Adipose tissue (tissue), 3 donors: Measurements from ENCODE around the gene ASB16. TPM values are rescaled to one million over a fixed set of nuclear protein-coding genes. Genes with fewer than 3 reads are reported as not detected.
"Not testable (repeated sequence)": the region's sequence is repeated elsewhere in the genome, so short reads cannot be mapped to it uniquely, and the experiment has no call there.

Source experiments
- H3K27ac ChIP-seq: one replicate; pipeline ENCODE4 v1.5.1; 2013; ENCODE audit warnings: low read depth, low read length
- WGBS, 3 donors: extraction: QIAGEN DNeasy Blood & Tissue Kit; methylation state at CpG; one replicate each; pipeline ENCODE4 v1.1.7; 2013; 5-methylcytosine and 5-hydroxymethylcytosine counted together
- polyA plus RNA-seq, 3 donors: library from polyadenylated mRNA; stranded (reverse); fragments of 200-250 nt; gene quantifications; one replicate each; pipeline ENCODE4 v1.2.3, GENCODE V29; 2013
- donor health status: healthy with polysubstance abuse.
- donor health status: Bipolar disorder and iron deficiency.
- donor health status: healthy.

ASB16 gene
- polyA plus RNA-seq, 3 donors: 0.13 to 0.92 TPM; not detected in 1

- no peak overlapping the region for H3K27ac ChIP-seq
- 46 to 64% (median 58%) methylated on average over 2 of the region's 2 CpGs for WGBS, 3 donors
Observed at GRCh38 chr17:44146375-44147346, 23.8 kb upstream of the ASB16 start.

GRCh38 chr17:44147812-44148211, 22.7 kb upstream of the ASB16 start:
- no peak overlapping the region for H3K27ac ChIP-seq
- WGBS, 3 donors: 81 to 92% (median 81%) methylated on average over 4 of the region's 4 CpGs

DNA sequence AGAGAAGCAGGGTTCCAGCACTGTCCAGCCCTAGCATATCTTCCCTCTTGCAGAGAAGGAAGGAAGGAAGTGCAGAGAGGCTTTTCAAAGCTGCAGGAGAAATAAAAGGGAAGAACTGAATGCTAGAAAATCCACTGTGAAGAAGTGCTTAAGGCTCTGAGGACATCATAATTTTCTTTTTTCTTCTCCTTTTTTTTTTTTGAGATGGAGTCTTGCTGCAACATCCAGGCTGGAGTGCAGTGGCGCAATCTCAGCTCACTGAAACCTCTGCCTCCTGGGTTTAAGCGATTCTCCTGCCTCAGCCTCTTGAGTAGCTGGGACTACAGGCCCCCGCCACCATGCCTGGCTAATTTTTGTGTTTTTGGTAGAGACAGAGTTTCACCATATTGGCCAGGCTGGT, 21.4 kb upstream of the ASB16 start:
- WGBS, 3 donors: 64 to 96% (median 66%) methylated on average over 3 of the region's 3 CpGs
- not testable (repeated sequence) for H3K27ac ChIP-seq

DNA sequence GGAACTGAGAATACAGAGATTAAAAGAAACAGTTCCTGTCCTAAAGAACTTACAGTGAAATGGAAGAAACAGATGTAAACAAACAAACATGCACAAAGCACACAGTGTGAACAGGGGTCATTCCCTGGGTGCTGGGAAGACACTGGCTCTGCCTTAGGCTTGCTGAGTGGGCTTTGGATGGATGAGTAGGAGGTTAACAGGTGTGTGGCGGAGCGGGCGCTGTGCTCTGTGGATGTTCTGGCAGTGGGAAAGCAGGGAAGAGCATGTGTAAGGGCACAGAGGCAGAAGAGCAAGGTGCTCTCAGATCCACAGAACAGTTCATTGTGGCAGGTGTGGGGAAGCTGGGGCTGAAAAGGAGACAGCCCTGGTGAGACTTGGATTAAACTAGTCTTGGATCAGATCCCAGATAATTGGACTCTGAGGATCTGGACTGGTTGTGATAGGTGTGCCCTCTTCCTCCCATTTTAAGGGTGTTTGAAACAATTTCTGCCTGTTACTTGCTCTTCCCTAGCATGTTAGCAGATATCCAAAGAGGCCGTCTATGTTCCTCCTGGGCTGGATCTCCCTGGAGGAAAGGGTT, 20.7 kb upstream of the ASB16 start:
- 90 to 97% (median 94%) methylated on average over 4 of the region's 4 CpGs for WGBS, 3 donors
- no peak overlapping the region for H3K27ac ChIP-seq

- 97 to 99% (median 98%) methylated on average over 4 of the region's 4 CpGs for WGBS, 3 donors
- H3K27ac ChIP-seq: no peak overlapping the region
Observed at GRCh38 chr17:44152875-44153274, 17.6 kb upstream of the ASB16 start.

GRCh38 chr17:44155488-44155887, 15.0 kb upstream of the ASB16 start:
- H3K27ac ChIP-seq: no peak overlapping the region
- 83 to 96% (median 83%) methylated on average over 2 of the region's 2 CpGs for WGBS, 3 donors

- WGBS, 3 donors: 84 to 92% (median 89%) methylated on average over 15 of the region's 15 CpGs
- no peak overlapping the region for H3K27ac ChIP-seq
Observed at GRCh38 chr17:44159519-44160210, 10.8 kb upstream of the ASB16 start.

DNA sequence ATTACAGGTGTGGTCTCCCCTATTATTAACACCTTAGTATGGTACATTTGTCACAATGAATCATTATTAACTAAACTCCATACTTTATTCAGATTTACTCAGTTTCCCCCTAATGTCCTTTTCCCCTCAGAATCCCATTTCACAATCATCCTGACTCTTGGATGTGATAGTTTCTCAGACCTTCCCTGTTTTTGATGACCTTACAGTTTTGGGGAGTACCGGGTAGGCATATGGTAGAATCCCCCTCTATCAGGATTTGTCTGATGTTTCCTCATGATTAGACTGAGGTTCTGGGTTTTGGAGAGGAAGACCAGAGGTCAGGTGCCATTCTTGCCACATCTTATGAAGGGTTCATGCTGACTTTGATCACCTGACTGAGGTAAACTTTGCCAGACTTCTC, 6.0 kb upstream of the ASB16 start:
- no peak overlapping the region for H3K27ac ChIP-seq
- WGBS, 3 donors: 89 to 93% (median 93%) methylated on average over 1 of the region's 1 CpG

DNA sequence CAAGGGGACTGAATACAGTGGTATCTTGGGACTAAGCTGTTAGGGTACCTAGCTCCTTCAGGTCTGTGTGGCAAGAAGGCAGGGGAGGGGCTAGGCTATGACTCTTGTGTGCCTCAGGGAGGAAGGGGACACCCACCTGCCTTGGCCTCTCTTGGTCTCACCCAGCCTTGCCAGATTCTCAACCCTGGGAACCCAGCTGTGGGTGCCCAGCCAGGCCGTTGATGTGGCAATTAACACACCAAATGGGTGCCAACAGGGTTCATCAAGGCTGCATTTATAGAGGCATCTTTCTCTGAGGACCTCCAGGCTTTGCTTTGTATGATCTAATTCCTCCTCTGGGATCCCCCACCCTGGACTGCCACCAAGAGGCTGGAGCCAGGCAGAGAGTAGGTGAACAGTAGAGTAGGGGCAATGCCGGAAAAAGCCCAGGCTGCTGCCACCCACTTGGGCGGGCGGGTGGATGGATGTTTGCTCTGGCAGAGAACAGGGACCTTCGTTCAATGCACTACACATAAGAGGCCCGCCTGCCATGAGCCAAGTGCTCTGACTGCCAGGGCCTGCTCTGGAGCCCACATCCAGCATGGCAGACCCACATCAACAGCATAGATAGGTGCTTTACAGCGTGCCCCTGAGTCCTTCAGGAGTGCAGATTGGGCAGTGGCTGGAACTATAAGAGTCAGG, 3.2 kb upstream of the ASB16 start:
- 81 to 88% (median 85%) methylated on average over 7 of the region's 7 CpGs for whole genome bisulfite sequencing, 3 donors
- H3K27ac ChIP-seq: no peak overlapping the region

- H3K27ac ChIP-seq: no peak overlapping the region
- 44 to 66% (median 59%) methylated on average over 5 of the region's 5 CpGs for WGBS, 3 donors
Observed at GRCh38 chr17:44170135-44170498, 387 bp upstream of the ASB16 start.

- WGBS, 3 donors: 76 to 82% (median 80%) methylated on average over 17 of the region's 17 CpGs
Observed at GRCh38 chr17:44171931-44172455, 1.5 kb downstream of the ASB16 start.

GRCh38 chr17:44174427-44174826, 3.9 kb downstream of the ASB16 start:
- no peak overlapping the region for H3K27ac ChIP-seq
- WGBS, 3 donors: 95 to 98% (median 98%) methylated on average over 2 of the region's 2 CpGs

More at GRCh38 chr17:44171931-44172455, 1.5 kb downstream of the ASB16 start:
- H3K27ac ChIP-seq: no peak overlapping the region

- no peak overlapping the region for H3K27ac ChIP-seq
- WGBS, 3 donors: 94 to 97% (median 94%) methylated on average over 1 of the region's 1 CpG
Observed at GRCh38 chr17:44176257-44176656, 5.8 kb downstream of the ASB16 start.

DNA sequence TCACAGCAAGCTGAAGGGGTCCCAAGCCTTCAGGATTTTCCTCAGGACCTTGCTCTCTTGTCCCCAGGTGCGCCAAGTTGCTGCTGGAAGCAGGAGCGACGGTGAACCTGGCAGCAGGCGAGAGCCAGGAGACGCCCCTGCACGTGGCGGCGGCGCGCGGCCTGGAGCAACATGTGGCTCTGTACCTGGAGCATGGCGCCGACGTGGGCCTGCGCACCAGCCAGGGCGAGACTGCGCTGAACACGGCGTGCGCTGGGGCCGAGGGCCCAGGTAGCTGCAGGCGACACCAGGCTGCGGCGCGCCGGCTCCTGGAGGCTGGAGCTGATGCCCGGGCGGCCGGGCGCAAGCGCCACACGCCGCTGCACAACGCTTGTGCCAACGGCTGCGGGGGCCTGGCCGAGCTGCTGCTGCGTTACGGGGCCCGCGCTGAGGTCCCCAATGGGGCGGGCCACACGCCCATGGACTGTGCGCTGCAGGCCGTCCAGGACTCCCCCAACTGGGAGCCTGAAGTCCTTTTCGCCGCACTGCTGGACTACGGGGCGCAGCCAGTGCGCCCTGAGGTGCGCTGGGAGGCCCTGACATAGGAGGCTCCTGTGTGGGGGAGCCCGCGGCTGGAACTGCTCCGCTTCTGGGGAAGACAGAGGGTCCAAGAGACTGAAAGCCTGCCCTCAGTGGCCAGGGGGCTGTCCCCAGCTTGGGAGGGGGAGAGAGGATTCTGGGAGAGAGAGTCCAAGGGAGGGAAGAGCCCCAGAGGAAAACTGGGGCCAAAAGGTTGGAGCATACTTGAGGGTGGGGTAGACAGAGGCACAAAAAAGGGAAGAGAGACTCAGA, 6.4 kb downstream of the ASB16 start:
- WGBS, 3 donors: 93 to 95% (median 94%) methylated on average over 47 to 54 of the region's 54 CpGs
- H3K27ac ChIP-seq: no peak overlapping the region

- WGBS, 3 donors: 90 to 96% (median 93%) methylated on average over 4 of the region's 4 CpGs
- no peak overlapping the region for H3K27ac ChIP-seq
Observed at GRCh38 chr17:44177640-44178039, 7.1 kb downstream of the ASB16 start.

DNA sequence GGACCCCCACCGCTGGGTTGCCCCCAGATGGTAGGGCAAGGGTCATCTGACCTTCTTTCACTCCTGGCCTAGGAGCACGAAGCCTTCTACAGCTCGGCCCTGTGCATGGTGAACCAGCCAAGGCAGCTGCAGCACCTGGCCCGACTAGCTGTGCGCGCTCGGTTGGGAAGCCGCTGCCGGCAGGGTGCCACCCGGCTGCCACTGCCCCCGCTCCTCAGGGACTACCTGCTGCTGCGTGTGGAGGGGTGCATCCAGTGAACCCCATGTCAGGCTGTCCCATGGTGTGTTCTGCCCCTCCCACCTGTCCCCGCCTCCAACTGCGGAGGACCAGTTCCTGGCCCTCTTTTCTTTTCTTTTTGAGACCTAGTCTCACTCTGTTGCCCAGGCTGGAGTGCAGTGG, 7.6 kb downstream of the ASB16 start:
- 90 to 95% (median 94%) methylated on average over 14 of the region's 14 CpGs for WGBS, 3 donors
- H3K27ac ChIP-seq: no peak overlapping the region

GRCh38 chr17:44183024-44183423, 12.5 kb downstream of the ASB16 start:
- 84 to 94% (median 86%) methylated on average over 2 of the region's 2 CpGs for WGBS, 3 donors

More at GRCh38 chr17:44183024-44183423, 12.5 kb downstream of the ASB16 start:
- H3K27ac ChIP-seq: no peak overlapping the region
